ENCODE results near the gene TNIP1. TPM values are rescaled to one million over a fixed set of nuclear protein-coding genes. Genes with fewer than 3 reads are reported as not detected.

TNIP1 gene
- total RNA-seq, 1 experiment from 2014 or later: 339 TPM

- intact Hi-C loops (cut with micrococcal nuclease; ENCODE audit: unreplicated experiment): loop anchor here (5.0 kb wide), 1 partner anchor 34 kb away; no protein-coding TSS in a partner anchor
- no TSS peak for BruUV-seq (replicated peaks)
- H3K36me3 Mint-ChIP-seq (ENCODE audit: insufficient read depth, unreplicated experiment): peaks cover 95% of the 10 kb centered on the region
- H3K27me3 Mint-ChIP-seq (ENCODE audit: unreplicated experiment): no peaks in the 10 kb centered on the region
- DNase-seq: no peak
- H3K4me1 Mint-ChIP-seq (ENCODE audit: low read depth, unreplicated experiment): peaks cover 68% of the 10 kb centered on the region
- no peak overlapping the region for H3K4me3 Mint-ChIP-seq (ENCODE audit: low read depth, unreplicated experiment)
- CTCF ChIA-PET: interaction anchor here (0.7 to 9.4 kb wide), 7 partner anchors 12 to 62 kb away, joined by 3 to 140 read pairs (median 6); partner anchors contain the start of gene TNIP1
- TF ChIP-seq CTCF (IDR thresholded peaks at IDR 0.05; ENCODE audit: unreplicated experiment): no peak
- H3K9me3 Mint-ChIP-seq (ENCODE audit: low read depth, unreplicated experiment): no peaks in the 10 kb centered on the region
- H3K27ac Mint-ChIP-seq (ENCODE audit: unreplicated experiment): peak overlapping the region; percentile 52
Measured at GRCh38 chr5:151052836-151053235, 28.0 kb downstream of the TNIP1 start.

- DNase-seq: no peak
- CTCF ChIA-PET: interaction anchor here (0.7 to 9.4 kb wide), 17 partner anchors 11 to 113 kb away, joined by 3 to 140 read pairs (median 5); partner anchors contain the start of gene TNIP1
- Mint-ChIP-seq H3K9me3 (ENCODE audit: low read depth, unreplicated experiment) (no peaks in the 10 kb centered on the region), H3K4me3 (ENCODE audit: low read depth, unreplicated experiment) (no peak overlapping the region), H3K4me1 (ENCODE audit: low read depth, unreplicated experiment) (peaks cover 70% of the 10 kb centered on the region), H3K27me3 (ENCODE audit: unreplicated experiment) (no peaks in the 10 kb centered on the region), H3K27ac (ENCODE audit: unreplicated experiment) (peak overlapping the region; percentile 2), H3K36me3 (ENCODE audit: insufficient read depth, unreplicated experiment) (peaks cover 97% of the 10 kb centered on the region)
- intact Hi-C loops (cut with micrococcal nuclease; ENCODE audit: unreplicated experiment): loop anchor here (1.0 to 5.0 kb wide), 3 partner anchors 35 to 112 kb away; no protein-coding TSS in a partner anchor
- no peak for TF ChIP-seq CTCF (IDR thresholded peaks at IDR 0.05; ENCODE audit: unreplicated experiment)
- BruUV-seq (replicated peaks): no TSS peak
Measured at GRCh38 chr5:151051931-151052608, 28.8 kb downstream of the TNIP1 start.

GRCh38 chr5:151051066-151051930 lies 29.5 kb downstream of the TNIP1 start:
- Mint-ChIP-seq H3K9me3 (ENCODE audit: low read depth, unreplicated experiment) (no peaks in the 10 kb centered on the region), H3K27me3 (ENCODE audit: unreplicated experiment) (no peaks in the 10 kb centered on the region), H3K4me1 (ENCODE audit: low read depth, unreplicated experiment) (peaks cover 65% of the 10 kb centered on the region), H3K36me3 (ENCODE audit: insufficient read depth, unreplicated experiment) (peaks cover 97% of the 10 kb centered on the region), H3K27ac (ENCODE audit: unreplicated experiment) (peak overlapping the region; percentile 2), H3K4me3 (ENCODE audit: low read depth, unreplicated experiment) (no peak overlapping the region)
- intact Hi-C loops (cut with micrococcal nuclease; ENCODE audit: unreplicated experiment): loop anchor here (1.0 to 5.0 kb wide), 3 partner anchors 36 to 113 kb away; no protein-coding TSS in a partner anchor
- peak; percentile 88 for TF ChIP-seq CTCF (IDR thresholded peaks at IDR 0.05; ENCODE audit: unreplicated experiment)
- CTCF ChIA-PET: interaction anchor here (0.7 to 9.4 kb wide), 17 partner anchors 10 to 114 kb away, joined by 3 to 140 read pairs (median 6); partner anchors contain the start of gene TNIP1
- BruUV-seq (replicated peaks): no TSS peak
- DNase-seq: peak; percentile 86

GRCh38 chr5:151048526-151048925 lies 32.3 kb downstream of the TNIP1 start:
- H3K4me3 Mint-ChIP-seq (ENCODE audit: low read depth, unreplicated experiment): no peak overlapping the region
- intact Hi-C loops (cut with micrococcal nuclease; ENCODE audit: unreplicated experiment): no loop called here

More at GRCh38 chr5:151048526-151048925, 32.3 kb downstream of the TNIP1 start:
- no TSS peak for BruUV-seq (replicated peaks)
- Mint-ChIP-seq H3K4me1 (ENCODE audit: low read depth, unreplicated experiment) (peaks cover 37% of the 10 kb centered on the region), H3K36me3 (ENCODE audit: insufficient read depth, unreplicated experiment) (peaks cover 97% of the 10 kb centered on the region), H3K9me3 (ENCODE audit: low read depth, unreplicated experiment) (no peaks in the 10 kb centered on the region), H3K27ac (ENCODE audit: unreplicated experiment) (peak overlapping the region; percentile 11), H3K27me3 (ENCODE audit: unreplicated experiment) (no peaks in the 10 kb centered on the region)
- CTCF ChIA-PET: interaction anchor here (1.1 to 9.4 kb wide), 5 partner anchors 17 to 116 kb away, joined by 3 to 140 read pairs (median 7); partner anchors contain the start of gene TNIP1
- TF ChIP-seq CTCF (IDR thresholded peaks at IDR 0.05; ENCODE audit: unreplicated experiment): peak; percentile 29
- peak; percentile 38 for DNase-seq

Data from Calu3 (cell line).